HG02678 (cell line): Measurements from ENCODE around the gene FAM174C.

Experiments
- ATAC-seq: cut with Tn5 transposase; IDR thresholded peaks from one replicate; pipeline ENCODE4 v1.9.1; 2021; ENCODE audit warnings: mild to moderate bottlenecking, moderate library complexity; ENCODE audit not compliant: unreplicated experiment

Gene FAM174C

DNA sequence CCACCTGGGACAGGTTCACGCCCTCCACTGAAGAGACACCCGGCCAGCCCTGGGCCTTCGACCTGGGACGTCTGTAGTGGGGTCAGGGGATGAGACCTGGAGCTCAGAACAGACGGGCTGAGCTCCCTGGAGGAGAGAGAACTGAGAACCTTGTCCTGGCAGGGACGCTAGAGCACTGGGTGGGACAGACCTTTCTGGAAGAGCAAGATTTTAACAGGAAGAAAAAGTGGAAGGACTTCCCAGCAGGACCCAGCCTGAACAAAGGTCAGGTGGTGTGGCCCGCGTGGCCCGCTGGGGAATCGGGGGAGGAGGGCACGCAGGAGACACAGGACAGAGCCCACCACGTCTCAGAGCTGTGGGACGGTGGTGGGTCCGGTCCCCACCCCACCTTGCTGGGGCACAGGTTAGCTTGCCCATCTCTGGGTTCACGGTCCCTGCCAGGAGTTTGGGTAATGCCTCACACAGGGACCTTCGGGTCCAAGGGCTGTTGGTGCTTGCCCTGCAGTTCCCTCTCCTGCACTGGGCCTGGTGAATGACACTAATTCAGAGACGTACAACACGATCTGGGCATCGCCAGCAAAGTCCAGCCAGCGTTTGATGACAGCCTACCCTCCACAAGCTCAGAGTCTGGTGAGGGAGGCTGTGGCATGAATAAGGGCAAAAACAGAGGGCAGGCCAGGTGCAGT is 9.1 kb downstream of the FAM174C start:
- ATAC-seq: no peak

DNA sequence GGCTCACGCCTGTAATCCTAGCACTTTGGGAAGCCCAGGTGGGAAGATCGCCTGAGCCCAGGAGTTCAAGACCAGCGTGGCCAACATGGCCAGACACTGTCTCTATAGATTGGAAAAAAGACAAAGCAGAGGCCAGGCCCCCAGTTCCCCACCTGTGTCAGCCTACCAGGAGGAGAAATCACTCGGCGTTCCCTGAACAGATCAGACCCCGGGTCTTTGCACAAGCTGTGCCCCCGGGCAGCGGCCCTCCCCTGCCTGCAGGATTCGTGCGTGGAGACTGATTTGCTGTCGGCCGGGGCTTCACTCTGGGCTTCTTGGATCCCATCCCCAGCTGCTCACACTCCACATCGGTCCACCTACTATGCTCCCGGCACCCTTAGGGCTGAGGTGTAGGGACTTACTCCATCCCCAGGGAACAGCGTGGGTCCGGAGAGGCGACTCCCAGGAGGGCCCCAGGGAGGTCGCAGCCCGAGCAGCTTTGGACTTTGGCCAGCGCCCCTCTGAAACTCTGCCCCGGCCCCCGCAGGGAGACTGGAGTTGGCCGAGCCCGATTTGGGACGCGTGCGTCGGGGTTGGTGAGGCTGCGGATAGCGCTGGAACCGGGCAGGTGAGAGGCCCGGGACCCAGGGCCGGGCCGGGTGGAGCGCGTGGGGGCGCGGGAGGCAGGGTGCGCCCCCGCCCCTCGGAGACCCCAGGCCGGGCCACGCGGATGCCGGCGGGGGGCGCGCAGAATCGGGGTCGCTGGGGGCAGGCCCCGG is 9.8 kb downstream of the FAM174C start:
- no peak for ATAC-seq

DNA sequence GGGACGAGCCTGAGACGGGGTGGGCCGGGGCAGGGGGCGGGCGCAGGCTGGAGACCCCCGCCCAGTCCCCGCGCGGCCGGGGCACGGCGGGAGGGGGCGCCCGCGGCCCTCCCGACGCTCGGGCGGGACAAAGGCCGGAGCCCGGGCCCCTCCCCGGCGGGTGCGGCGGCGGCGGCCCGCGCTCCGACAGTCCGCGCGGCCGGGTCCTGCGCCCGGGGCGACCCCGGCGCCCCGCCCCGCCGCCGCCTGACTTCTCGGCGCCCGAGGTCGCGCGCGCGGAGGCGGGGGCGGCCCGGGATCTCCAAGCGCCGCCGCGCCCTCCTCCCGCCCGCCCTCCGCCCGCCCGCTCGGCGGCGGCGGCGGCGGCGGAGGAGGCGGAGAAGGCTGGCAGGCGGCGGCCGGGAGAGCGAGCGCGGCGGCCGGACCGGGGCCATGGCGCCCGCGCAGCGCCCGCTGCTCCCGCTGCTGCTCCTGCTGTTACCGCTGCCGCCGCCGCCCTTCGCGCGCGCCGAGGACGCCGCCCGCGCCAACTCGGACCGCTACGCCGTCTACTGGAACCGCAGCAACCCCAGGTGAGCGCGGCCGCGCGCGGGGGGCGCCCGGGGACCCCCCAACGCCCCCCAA is 10.5 kb downstream of the FAM174C start, which contains the start of gene EFNA2:
Gene EFNA2 (plus strand): TSS at position 137 of the 624 bp plus-strand sequence. CDS start 296 bp downstream, at position 433.
- no peak for ATAC-seq

DNA sequence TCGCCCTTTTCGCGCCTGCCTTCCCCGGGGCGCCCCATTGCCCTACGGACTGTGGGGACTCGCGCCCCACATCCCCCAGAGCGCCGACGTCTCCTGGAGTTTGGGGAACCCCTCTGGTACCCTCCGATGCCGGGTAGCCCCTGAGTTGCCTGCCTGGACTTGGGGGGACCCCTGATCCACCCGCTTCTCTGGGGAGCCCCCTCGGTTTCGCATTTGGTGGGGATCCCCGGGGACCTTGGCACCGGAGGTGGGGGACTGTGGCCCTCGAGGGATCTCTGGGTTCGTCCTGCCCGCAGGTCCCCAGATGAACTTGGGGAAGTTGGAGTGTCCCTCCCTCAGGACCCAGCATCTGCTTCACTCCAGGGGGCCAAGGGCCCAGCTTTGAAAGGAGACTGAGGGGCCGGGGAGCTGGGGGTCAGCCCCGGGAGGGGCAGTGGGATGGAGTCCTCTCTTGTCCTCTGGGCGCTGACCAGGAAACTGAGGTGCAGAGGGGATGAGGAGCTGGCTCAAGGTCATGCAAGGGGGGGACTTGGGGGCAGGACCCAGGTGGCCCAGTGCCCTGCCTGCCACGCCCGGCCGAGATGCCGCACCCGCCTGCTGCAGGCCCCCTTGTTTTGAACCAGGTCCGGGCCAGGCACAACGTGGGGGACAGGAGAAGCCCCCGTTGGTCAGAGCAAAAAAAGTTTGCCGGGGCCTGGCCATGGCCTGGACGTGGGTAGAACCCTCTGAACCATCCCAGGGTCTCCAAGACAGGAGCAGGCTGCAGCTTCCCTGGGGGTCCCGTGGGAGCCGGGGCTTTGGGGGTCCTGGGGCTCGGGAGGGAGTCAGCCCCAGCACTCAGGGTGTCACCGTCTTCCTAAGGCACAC is 11.4 kb downstream of the FAM174C start:
- no peak for ATAC-seq

DNA sequence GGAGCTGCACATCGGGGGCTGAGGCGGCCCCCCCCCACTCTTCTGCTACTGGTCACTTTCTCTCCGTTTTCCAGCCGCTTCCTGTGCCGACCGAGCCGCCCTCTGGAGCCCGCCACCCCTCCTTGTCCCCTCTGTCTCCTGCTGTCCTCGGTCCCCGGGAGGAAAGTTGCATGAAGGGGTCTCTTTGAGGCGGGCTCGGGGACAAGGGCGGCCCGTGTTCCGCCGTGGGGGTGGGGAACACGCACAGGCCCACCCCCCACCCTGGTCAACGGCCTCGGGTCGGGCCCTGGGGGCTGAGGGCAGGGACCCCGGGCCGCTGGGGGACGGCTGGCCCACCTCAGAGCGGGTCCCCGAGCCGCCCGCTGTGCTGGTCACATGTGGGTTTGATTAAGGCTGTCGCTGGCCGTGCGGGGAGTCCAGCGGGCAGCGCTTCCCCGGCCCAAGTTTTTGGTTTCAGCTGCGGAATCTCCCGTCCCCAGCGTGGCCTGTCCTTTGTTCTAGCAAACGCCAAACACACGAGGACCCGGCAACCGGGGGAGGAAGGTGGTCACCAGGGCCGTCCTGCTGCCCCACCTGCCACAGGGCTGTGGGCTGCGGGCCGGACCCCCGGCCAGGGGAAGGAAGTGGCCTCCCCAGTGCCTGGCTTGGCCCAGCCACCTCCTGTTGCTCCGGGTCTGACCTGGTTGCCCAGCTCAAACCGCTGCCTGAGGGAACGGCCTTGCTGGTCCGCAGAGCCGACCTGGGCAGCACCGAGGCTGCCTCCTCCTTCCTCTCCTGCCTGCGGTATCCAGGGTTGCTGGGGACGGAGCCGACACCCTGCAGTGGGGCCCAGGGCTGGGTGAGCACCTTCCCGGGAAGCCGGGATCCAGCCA is 12.3 kb downstream of the FAM174C start:
- no peak for ATAC-seq

DNA sequence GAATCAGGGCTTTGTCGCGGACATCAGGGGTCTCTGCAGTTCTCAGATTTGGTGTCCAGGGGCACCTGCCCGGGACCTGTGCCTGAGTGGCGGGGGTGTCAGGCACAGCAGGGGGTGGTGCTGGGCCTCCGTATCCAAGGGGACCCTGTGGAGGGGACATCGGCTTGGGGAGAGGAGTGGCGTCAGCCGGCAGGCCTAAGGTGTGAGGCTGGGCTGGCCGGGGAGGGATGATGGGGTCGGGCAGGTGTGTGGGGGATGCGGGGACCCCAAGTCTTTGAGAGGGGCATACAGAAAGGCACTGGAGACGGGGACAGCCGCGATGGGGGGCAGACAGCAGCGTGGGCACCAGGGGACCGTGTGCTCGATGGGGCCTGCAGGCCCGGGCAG is 12.9 kb downstream of the FAM174C start:
- ATAC-seq: no peak

DNA sequence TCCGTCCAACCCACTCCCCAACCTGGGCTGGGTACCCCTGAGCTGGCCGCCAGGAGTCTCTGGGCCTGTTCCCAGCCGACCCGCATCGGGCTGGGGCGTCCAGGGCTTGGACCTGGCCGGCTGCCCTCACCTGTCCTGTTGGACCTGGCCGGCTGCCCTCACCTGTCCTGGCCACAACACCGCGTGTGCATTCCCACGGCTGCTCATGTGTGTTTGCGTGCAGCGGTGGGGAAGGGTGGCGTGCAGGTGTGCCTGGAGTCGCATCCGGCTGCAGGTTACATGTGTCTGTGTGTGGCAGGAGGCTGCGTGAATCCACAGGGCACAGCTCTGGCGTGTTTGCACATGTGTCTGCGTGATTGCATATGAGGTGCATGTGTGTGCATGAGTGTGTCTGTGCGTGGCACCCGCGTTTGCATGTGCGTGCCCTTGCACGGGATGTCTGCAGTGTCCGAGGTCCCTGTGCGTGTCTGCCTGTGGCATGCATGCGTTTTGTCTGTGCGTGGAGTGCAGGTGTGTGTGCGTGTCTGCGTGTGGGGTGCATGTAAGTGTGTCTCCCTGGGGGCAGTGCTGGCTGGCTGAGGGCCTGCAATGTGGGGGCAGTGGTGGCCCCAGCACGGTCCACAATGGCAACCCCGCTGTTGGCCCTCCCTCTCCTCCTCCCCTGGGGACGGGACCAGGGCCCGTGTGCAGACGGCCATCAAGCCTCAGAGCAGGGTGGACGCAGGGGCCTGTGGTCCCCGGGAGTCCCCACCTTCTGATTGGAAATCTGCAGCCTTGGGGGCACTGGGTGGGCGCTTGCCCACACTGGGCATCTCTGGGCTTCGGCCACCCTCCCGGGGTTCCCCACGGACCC is 13.7 kb downstream of the FAM174C start:
- no peak for ATAC-seq

DNA sequence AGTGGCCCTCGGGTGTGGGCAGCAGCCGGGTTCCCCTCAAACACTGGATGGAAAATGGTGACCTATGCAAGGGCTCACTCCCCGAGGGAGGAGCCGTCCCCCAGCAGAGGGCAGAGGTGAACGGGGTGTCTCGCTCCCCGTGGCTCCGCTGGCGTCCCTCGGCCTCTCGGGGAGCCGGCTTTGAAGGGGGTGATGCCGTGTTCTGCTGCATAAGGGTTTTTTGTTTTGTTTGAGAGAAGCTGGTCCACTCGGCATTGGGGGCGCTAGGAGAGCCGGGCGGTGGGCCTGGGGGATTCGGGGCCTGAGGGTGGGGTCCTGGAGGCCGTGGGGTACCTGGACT is 14.3 kb downstream of the FAM174C start:
- no peak for ATAC-seq

DNA sequence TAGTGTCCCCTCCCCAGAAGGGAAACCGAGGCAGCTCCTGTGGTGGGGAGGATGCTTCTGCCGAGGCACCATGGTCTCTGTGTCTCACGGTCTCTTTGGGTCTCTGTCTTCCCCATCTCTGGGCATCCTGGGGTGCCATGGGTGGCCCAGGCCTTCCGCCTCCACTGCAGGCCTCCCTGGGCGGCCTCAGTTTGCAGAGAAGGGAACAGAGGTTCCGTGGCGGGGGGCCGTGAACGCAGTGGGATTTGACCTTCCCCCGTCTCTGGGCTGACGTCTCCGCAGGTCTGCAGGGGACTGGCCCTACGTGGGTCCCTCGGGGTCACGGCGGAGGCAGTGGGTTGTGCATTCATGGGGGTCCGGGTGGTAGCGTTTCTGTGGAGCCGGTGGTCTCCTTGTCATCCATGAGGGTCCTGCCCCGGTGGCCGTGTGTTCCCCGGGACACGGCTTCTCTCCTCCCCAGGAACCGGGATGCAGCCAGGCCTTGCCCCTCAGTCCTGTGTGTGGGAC is 14.9 kb downstream of the FAM174C start:
- no peak for ATAC-seq

DNA sequence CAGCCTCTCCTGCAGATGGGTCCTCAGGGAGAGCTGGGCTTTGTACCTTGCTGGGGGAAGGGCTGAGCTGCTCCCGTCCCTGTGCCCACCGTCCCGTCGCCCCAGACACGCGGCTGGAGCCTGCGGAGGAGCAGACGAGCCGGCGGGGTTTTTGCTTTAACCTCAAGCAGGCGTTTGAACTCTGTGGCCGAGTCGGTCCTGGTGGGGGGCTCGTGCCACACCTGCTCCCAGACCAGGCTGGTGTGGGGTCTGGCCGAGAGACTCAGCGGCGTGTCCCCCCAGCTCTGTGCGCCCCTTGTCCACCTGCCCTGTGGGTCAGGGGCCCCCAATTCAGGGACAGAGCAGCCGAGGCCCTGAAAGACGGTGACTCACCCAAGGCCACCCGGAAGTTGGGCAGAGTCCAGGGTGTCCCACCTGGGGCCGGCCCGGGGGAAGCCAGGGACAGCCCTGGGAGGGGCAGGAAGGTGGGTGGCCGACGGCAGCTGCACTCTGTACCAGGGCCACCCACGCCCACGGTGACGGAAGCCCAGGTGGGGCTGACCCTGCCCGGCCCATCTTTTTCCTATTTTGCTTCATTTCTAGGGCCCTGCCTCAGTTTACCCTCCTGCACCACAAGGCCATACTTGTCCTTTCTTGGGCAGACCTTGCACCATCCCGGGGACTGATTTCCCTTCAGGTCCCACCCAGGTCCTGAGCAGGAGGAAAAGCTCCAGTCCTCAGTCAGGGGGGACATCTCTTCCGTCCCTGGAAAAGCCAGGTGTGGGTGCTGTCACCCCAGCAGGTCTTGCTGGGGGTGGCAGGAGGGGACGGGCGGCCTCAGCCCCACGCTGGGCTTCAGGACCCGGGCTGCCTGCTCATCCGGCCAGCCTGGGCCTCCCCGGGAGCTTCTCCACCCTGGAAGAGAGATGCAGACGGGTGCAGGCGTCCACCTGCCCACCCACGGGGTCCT is 15.6 kb downstream of the FAM174C start:
- no peak for ATAC-seq

DNA sequence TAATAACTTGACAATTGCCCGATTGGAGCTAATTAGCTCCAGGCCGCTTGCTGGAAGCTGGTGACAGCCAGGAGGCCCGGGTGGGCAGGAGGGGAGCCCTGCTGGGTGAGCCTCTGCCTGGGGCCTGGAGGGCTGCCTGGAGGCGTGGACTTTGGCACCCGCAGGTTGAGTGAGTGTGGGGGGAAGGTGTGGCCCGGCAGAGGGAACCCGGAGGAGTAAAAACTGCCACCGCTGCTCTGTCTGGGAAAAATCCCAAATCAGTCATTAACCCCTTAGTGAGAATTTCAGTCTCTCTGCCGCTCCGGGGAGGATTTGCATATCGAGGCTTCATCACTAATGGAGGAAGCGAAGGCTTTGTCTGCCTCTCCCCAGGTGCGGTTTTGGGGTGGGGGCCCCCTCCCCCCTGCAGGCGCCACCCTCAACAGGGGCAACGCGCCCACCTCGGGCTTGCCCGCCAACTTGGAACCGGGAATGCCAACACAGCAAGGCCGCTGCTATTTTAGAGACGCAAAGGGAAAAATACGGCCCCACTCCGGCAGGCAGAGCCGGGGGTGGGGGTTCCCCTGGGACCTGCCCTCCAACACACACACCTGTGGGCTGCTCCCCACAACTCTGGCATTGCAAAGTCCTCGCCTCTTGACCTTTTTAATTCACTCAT is 16.6 kb downstream of the FAM174C start:
- no peak for ATAC-seq

DNA sequence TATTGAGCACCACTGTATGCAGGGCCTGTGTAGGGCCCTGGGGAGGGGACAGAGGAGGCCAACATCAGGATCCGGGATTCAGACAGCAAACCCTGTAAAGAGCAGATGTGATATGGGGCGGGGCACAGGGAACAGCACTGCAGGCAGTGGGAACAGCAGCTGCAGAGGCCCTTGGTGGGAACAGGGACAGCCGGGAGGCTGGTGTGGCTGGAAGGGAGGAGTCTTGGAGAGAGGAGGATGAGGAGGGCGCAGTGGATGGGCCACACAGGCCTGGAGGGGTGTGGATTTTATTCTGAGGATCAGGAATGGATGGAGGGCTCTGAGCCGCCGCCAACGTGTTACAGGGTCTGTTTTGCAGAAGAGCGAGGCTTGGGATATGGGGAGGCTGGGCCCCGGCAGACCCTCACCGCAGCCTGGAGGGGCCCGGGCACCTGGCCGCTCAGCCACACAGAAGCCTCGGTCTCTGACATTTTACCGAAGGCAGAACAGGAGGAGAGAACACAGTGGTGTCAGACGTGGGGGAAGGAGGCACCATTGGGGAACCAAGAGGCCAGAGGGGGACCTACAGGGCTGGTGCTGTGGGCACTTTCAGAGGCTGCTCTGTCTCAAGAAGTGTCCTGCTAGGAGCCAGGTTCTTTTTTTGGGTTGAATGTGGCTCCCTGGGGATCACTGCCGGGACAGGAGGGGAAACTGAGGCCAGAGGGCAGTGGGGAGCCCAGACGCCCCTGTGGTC is 17.3 kb downstream of the FAM174C start:
- no peak for ATAC-seq

DNA sequence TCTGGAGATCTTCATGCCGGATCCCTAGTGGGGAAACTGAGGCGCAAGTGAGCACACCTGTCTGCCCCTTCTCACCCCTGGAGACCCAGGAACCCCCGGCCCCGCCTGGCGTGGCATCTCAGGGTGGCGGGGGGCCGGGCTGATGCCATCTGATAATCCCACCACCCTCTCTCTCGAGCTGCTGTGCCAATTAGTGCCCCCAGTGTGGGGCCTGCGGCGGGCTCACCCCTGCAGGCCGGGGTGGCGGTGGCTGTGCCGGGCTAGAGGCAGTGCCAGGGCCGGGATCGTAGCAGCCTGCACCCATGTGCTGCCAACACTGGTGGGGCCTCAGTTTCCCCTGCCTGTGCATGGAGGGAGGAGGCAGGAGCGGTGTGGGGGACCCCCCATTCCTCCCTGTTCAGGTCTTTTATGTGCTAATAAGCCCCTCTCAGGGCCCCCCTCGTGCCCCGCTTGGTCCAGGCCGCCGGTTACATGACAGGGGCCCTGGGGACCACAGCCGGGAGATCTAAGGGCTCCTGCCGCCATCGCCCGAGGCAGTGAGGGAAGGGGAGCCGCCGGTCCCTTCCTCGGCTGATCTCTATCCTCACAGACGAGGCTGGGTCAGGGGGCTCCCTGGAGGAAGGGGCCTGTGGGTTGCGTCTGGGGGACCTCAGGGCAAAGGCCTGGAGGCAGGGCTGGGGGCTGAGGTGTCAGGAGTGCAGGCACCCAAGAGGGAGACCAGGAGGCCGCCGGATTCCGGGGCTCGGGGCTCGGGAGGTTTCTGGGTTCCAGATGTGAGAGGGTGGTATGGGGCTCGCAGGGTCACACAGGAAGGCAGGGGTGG is 18.7 kb downstream of the FAM174C start:
- ATAC-seq: no peak

DNA sequence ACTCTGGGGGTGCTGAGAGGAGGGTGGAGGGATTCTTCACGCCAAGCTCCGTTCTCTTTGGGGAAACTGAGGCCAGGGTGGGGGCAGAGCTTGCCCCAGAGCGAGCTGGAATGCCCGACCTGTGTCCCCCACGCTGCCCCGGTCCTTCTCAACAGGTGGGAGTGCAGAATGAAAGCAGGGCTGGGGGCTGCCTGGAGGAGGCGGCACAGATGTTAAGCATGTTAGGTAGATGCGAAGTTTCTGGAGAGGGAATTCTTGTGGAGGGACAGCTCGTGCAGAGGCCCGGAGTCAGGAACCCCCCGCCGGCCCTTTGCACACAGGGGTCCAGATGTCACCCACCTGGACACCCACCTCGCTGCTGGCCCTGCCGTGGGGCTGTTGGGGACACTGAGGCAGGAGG is 19.4 kb downstream of the FAM174C start:
- ATAC-seq: no peak

DNA sequence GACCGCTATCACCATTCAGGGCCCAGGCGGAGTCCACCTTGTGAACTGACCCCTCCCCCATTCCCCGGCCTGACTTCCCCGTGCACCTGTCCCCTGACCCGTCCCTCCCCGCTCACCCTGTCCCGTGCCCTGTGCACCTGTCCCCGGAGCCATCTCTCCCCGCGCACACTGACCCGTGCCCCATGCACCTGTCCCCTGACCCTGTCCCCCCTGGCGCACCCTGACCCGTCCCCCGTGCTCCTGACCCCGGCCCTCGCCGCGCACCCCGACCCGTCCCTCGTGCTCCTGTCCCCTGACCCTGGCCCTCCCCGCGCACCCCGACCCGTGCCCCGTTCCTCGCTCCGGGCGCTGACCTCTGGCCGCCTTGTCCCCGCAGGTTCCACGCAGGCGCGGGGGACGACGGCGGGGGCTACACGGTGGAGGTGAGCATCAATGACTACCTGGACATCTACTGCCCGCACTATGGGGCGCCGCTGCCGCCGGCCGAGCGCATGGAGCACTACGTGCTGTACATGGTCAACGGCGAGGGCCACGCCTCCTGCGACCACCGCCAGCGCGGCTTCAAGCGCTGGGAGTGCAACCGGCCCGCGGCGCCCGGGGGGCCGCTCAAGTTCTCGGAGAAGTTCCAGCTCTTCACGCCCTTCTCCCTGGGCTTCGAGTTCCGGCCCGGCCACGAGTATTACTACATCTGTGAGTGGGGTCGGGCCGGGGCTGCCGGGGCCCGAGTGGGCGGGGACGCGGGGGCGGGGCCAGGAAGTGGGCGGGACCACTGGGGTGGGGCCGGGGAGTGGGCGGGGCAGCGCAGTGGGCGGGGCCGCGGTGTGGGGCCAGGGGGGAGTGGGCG is 20.1 kb downstream of the FAM174C start:
- no peak for ATAC-seq
